GM12878 (cell line): ENCODE results near the gene NANOS2. TPM values are rescaled to one million over a fixed set of nuclear protein-coding genes. Genes with fewer than 3 reads are reported as not detected.

Experiments
- ATAC-seq: fragments of 200-7000 bp; cut with Tn5 transposase; 3 replicates; pipeline ENCODE4 v1.9.1; 2020; ENCODE audit warnings: mild to moderate bottlenecking, moderate library complexity
- Bru-seq: library from RNA; stranded (reverse); fragments of 400-500 nt; gene quantifications from one replicate; lab custom pipeline; 2021; lab: Mats Ljungman, UMichigan
- BruChase-seq, 2 experiments: library from RNA; stranded (reverse); fragments of 400-500 nt; gene quantifications; one replicate each; lab custom pipeline; 2021; lab: Mats Ljungman, UMichigan
- BruUV-seq: library from RNA; stranded (reverse); fragments of 400-500 nt; replicated peaks from 2 replicates; lab custom pipeline; 2021; lab: Mats Ljungman, UMichigan
- CTCF ChIA-PET: fragments of 300-600 bp; sonication (Branson Sonifier 250); formaldehyde crosslinking; extraction: SDS; loops from one replicate; lab custom pipeline; 2021; ENCODE audit warnings: inconsistent platforms; lab: Yijun Ruan, JAX
- POLR2A ChIA-PET: fragments of 350-600 bp; formaldehyde crosslinking; extraction: SDS; loops from one replicate; lab custom pipeline; 2021; ENCODE audit warnings: inconsistent platforms; lab: Charles Lee
- RAD21 ChIA-PET: fragments of 300-600 bp; sonication (Branson Sonifier 250); formaldehyde crosslinking; loops from one replicate; lab custom pipeline; 2023; ENCODE audit warnings: antibody characterized with exemption; ENCODE audit not compliant: unreplicated experiment; lab: Charles Lee
- SMC1A ChIA-PET: fragments of 300-600 bp; sonication (Branson Sonifier 250); formaldehyde crosslinking; loops from one replicate; lab custom pipeline; 2023; ENCODE audit not compliant: unreplicated experiment, uncharacterized antibody; lab: Charles Lee
- DNase-seq: peaks from one replicate; pipeline ENCODE4 v3.0.0-alpha.2; 2011; ENCODE audit warnings: low read depth, low spot score
- FAIRE-seq: peaks from 3 replicates; lab custom pipeline; 2011; peaks lifted over from hg19 to GRCh38; lab: Jason Lieb, UNC
- H2AFZ ChIP-seq: 2 replicates; pipeline ENCODE4 v1.6.0; 2011; ENCODE audit warnings: low read depth, low read length, control low read depth; ENCODE audit not compliant: control insufficient read depth
- H3K27ac ChIP-seq: 2 replicates; pipeline ENCODE4 v1.5.1; 2011; ENCODE audit warnings: control low read depth; ENCODE audit not compliant: control insufficient read depth, insufficient read depth
- H3K27me3 ChIP-seq, 2 experiments: replicated peaks in 1 of 2; 2 replicates each; pipeline versions ENCODE4 v1.6.0 to v1.6.1; 2011; ENCODE audit warnings: low read length in 1 of 2; ENCODE audit not compliant: control insufficient read depth in 2 of 2, insufficient read depth in 2 of 2
- H3K36me3 ChIP-seq, 2 experiments: 2 replicates each; pipeline ENCODE4 v1.5.1; 2011; ENCODE audit warnings: low read length in 1 of 2; ENCODE audit not compliant: control insufficient read depth in 2 of 2, insufficient read depth in 2 of 2
- H3K4me1 ChIP-seq: 2 replicates; pipeline ENCODE4 v1.6.1; 2011; ENCODE audit warnings: mild to moderate bottlenecking, low read length, moderate library complexity, mixed read lengths; ENCODE audit not compliant: control insufficient read depth, insufficient read depth
- H3K4me2 ChIP-seq: 2 replicates; pipeline ENCODE4 v1.6.0; 2011; ENCODE audit warnings: control low read depth; ENCODE audit not compliant: control insufficient read depth, insufficient read depth
- H3K4me3 ChIP-seq: fragments of 200-600 bp; sonication (generic); 2 replicates; pipeline ENCODE4 v1.5.1; 2016
- H3K79me2 ChIP-seq: 2 replicates; pipeline ENCODE4 v1.6.0; 2011; ENCODE audit warnings: low read length; ENCODE audit not compliant: control insufficient read depth, insufficient read depth
- H3K9ac ChIP-seq: 2 replicates; pipeline ENCODE4 v1.8.0; 2011; ENCODE audit warnings: low read length, control low read depth, mixed read lengths; ENCODE audit not compliant: control insufficient read depth, insufficient read depth
- H3K9me3 ChIP-seq: replicated peaks from 3 replicates; pipeline ENCODE4 v1.5.1; 2011; ENCODE audit warnings: mild to moderate bottlenecking, low read length; ENCODE audit not compliant: control insufficient read depth, insufficient read depth
- H4K20me1 ChIP-seq: 2 replicates; pipeline ENCODE4 v1.6.0; 2011; ENCODE audit not compliant: control insufficient read depth, insufficient read depth
- RAD21 ChIP-seq: IDR thresholded peaks from 2 replicates; pipeline ENCODE4 v1.6.1; 2011; ENCODE audit warnings: mild to moderate bottlenecking, low read depth, low read length, moderate library complexity; ENCODE audit not compliant: insufficient read depth
- ZNF384 ChIP-seq: IDR thresholded peaks from 2 replicates; pipeline ENCODE4 v1.6.1; 2012; ENCODE audit warnings: low read depth, mild to moderate bottlenecking, low read length, improper control_type of control experiment, borderline replicate concordance
- WGBS: methylation state at CpG from one replicate; pipeline ENCODE4 v1.1.6; 2016; ENCODE audit warnings: low lambda C conversion rate; ENCODE audit not compliant: insufficient replicate concordance, insufficient coverage; ENCODE audit errors: missing lambda C conversion rate; 5-methylcytosine and 5-hydroxymethylcytosine counted together
- in situ Hi-C: fragments of 300-500 bp; cut with MboI; formaldehyde crosslinking; loops from 9 replicates; pipeline ENCODE4 v1.14.3; 2018; ENCODE audit warnings: mixed read lengths
- intact Hi-C: fragments of 100-400 bp; cut with micrococcal nuclease; formaldehyde crosslinking; loops from one replicate; pipeline ENCODE4 v1.14.2; 2022; ENCODE audit not compliant: unreplicated experiment
- long read RNA-seq, 2 experiments: library from polyadenylated mRNA; unstranded; transcript quantifications; one replicate each; pipeline ENCODE4 v2.0.0, GENCODE V29; 2019 to 2020
- polyA minus RNA-seq, 3 experiments: library from RNA; depleted of rRNA, polyadenylated mRNA; stranded (reverse); fragments of >200 nt; gene quantifications; 2 replicates each; pipeline ENCODE4 v1.2.3, GENCODE V29; 2011
- polyA plus RNA-seq, 11 experiments: library from polyadenylated mRNA; depleted of rRNA in 4 of 11; unstranded in 6 of 11; stranded (reverse) in 5 of 11; fragments of >200 nt; fragmentation: Nextera tagmentation in 4 of 11; fragmentation: Illumina TruSeq in 1 of 11; extraction: Ambion mirVana in 4 of 11; extraction: Trizol in 1 of 11; gene quantifications; 1 replicate in 1 of 11; 2 replicates in 10 of 11; pipeline versions ENCODE4 v1.2.1 to v1.2.3, GENCODE V29; 2011 to 2016; ENCODE audit warnings: inconsistent platforms in 2 of 11, missing spikeins in 2 of 11, low read depth in 1 of 11
- total RNA-seq, 4 experiments: library from RNA; depleted of rRNA in 3 of 4; stranded (reverse); fragments of >200 nt in 3 of 4; fragmentation: Illumina TruSeq in 1 of 4; extraction: Trizol in 1 of 4; gene quantifications; 2 replicates each; pipeline versions ENCODE4 v1.2.1 to v1.2.3, GENCODE V29; 2013 to 2021
- TF ChIP-seq, protein P1 (sequence below), 3 experiments: IDR thresholded peaks in 2 of 3; conservative IDR thresholded peaks in 1 of 3; 2 replicates each; pipeline ENCODE4 v1.5.1; 2011; ENCODE audit warnings: low read depth in 3 of 3, low read length in 3 of 3, mild to moderate bottlenecking in 3 of 3, control low read depth in 2 of 3, moderate library complexity in 2 of 3, inconsistent platforms in 1 of 3, mixed read lengths in 1 of 3; ENCODE audit not compliant: control insufficient read depth in 2 of 3, insufficient read depth in 1 of 3; ENCODE audit errors: extremely low read depth in 1 of 3
- TF ChIP-seq, protein P2 (sequence below): fragments of 450-650 bp; IDR thresholded peaks from 2 replicates; pipeline ENCODE4 v1.6.1; 2014; ENCODE audit warnings: mild to moderate bottlenecking

Gene NANOS2
- total RNA-seq (2013; cell fraction: nucleolus; rRNA removed): not detected in 2 replicates
- total RNA-seq (2014; rRNA removed) (not detected in 2 replicates), total RNA-seq (2014; rRNA removed; fragmentation: Illumina TruSeq; extraction: Trizol) (not detected in 2 replicates), total RNA-seq (2021) (not detected in 2 replicates), polyA plus RNA-seq (2011; rRNA removed) (not detected in 2 replicates), polyA plus RNA-seq (2014; fragmentation: Illumina TruSeq; extraction: Trizol) (not detected in 2 replicates), polyA plus RNA-seq (2014; fragmentation: Nextera tagmentation; extraction: Ambion mirVana) (not detected), polyA plus RNA-seq (2014; rRNA removed) (0.04 TPM in 1 of 2 replicates, not detected in the other), polyA plus RNA-seq (2016; fragmentation: Nextera tagmentation; extraction: Ambion mirVana) (not detected), polyA minus RNA-seq (2011; rRNA and poly(A)+ RNA removed) (not detected in 2 replicates), Bru-seq, nascent RNA (not detected), BruChase-seq, experiment 1, labeled RNA remaining after a 6-hour chase (not detected), BruChase-seq, experiment 2, labeled RNA remaining after a 2-hour chase (not detected)
- not detected for polyA plus RNA-seq (2011; ENCODE audit: low read depth)
- polyA plus RNA-seq (2011; cell fraction: cytosol; rRNA removed): not detected in 2 replicates
- polyA plus RNA-seq (2011; cell fraction: nucleus; rRNA removed): not detected in 2 replicates
- polyA plus RNA-seq (2012): not detected in 2 replicates
- not detected in 2 replicates for polyA minus RNA-seq (2011; cell fraction: cytosol; rRNA and poly(A)+ RNA removed)
- polyA minus RNA-seq (2011; cell fraction: nucleus; rRNA and poly(A)+ RNA removed): not detected in 2 replicates
- long read RNA-seq, experiment 1: 0 reads
- long read RNA-seq, experiment 2: 0 reads

DNA sequence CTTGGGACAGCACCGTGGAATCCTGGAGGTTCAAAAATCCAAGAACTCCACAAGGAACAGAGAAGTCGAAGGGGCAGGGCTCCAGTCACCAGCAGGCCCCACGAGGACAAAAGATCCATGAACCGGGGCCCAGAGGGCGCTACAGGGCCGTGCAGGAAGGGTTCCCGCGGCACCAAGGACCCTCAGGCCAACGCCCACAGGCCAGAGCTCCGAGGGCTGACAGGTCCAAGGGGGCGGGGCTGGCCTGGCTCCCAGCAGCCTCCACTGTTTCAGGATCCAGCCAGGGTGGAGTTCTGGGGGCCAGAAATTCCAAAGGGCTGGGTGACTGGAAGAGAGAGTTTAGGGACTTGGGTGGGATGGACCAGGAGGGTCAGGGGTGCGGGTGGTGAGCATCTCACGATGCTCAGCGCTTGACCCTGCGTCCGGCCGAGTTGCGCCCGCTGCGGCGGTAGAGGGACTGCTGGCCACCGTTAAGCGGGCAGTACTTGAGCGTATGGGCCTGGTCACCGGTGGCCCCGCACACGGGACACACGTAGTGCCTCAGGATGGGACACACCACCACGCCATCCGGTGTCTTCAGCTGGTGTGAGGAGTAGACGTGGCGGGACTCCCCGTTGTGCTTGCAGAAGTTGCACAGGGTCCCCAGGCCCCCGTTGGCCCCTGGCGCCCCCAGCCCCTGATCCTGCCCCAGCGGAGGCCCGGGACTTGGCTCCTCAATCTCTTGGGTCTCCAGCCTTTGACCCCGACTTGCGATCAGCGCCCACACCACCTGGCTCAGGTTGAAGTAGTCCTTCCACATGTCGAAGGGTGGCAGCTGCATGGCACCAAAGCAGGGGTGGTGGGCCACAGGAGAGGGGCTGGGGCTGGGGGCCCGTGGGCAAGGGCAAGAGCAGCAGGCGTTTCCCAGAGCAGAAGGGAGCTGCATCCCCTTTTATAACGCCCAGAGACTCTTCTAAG lies at the start of gene NANOS2:
TSS of gene NANOS2 (minus strand) at position 905 of the 957 bp plus-strand sequence. CDS start at position 820, 85 bp downstream.
- BruUV-seq: no TSS peak
- DNase-seq (no peak), ATAC-seq (peak; percentile 38), FAIRE-seq (no peak)
- no peak within 1 kb of the TSS for H3K4me3 ChIP-seq
- intact Hi-C loops: no loop called here
- WGBS: 56% methylated on average over 38 of the region's 44 CpGs
- H3K9me3 ChIP-seq: no peaks in the 10 kb centered on the region
- in situ Hi-C loops: no loop called here
- no peaks in the 10 kb centered on the region for H4K20me1 ChIP-seq
- H2AFZ ChIP-seq: no peak within 1 kb of the TSS
- no peak for TF ChIP-seq ZNF384
- peak; percentile 30; the same call in 1 of the 2 replicates for TF ChIP-seq RAD21
- TF ChIP-seq, protein P1, sequence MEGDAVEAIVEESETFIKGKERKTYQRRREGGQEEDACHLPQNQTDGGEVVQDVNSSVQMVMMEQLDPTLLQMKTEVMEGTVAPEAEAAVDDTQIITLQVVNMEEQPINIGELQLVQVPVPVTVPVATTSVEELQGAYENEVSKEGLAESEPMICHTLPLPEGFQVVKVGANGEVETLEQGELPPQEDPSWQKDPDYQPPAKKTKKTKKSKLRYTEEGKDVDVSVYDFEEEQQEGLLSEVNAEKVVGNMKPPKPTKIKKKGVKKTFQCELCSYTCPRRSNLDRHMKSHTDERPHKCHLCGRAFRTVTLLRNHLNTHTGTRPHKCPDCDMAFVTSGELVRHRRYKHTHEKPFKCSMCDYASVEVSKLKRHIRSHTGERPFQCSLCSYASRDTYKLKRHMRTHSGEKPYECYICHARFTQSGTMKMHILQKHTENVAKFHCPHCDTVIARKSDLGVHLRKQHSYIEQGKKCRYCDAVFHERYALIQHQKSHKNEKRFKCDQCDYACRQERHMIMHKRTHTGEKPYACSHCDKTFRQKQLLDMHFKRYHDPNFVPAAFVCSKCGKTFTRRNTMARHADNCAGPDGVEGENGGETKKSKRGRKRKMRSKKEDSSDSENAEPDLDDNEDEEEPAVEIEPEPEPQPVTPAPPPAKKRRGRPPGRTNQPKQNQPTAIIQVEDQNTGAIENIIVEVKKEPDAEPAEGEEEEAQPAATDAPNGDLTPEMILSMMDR (IDR thresholded peaks at IDR 0.05 in 2 of 3, conservative IDR thresholded peaks at IDR 0.05 in 1 of 3; ENCODE audit: control insufficient read depth in 2 of 3, extremely low read depth in 1 of 3, insufficient read depth in 1 of 3, low read depth in 3 of 3, low read length in 3 of 3): peak in 2 of 3 experiments; percentile 13 to 18; a peak in 2 of 6 replicates
- TF ChIP-seq, protein P2, sequence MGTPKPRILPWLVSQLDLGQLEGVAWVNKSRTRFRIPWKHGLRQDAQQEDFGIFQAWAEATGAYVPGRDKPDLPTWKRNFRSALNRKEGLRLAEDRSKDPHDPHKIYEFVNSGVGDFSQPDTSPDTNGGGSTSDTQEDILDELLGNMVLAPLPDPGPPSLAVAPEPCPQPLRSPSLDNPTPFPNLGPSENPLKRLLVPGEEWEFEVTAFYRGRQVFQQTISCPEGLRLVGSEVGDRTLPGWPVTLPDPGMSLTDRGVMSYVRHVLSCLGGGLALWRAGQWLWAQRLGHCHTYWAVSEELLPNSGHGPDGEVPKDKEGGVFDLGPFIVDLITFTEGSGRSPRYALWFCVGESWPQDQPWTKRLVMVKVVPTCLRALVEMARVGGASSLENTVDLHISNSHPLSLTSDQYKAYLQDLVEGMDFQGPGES: no peak
- ChIA-PET CTCF (no interaction called here), POLR2A (no interaction called here), RAD21 (no interaction called here), SMC1A (no interaction called here)
- H3K4me1 ChIP-seq: no peaks in the 10 kb centered on the region
- H3K4me2 ChIP-seq: no peak within 1 kb of the TSS
- H3K27me3 ChIP-seq: no peaks in the 10 kb centered on the region
- no peak within 1 kb of the TSS for H3K27ac ChIP-seq
- no peaks in the 10 kb centered on the region for H3K36me3 ChIP-seq
- H3K79me2 ChIP-seq: no peaks in the 10 kb centered on the region
- H3K9ac ChIP-seq: no peak within 1 kb of the TSS
